Motor neuron (in vitro differentiated cells): Measurements from ENCODE around the gene NHSL1. TPM values are rescaled to one million over a fixed set of nuclear protein-coding genes. Genes with fewer than 3 reads are reported as not detected.

Source experiments
- ATAC-seq, 8 experiments: fragments of 200-7000 bp; cut with Tn5 transposase; replicated peaks in 6 of 8; 2 replicates each; pipeline ENCODE4 v1.8.0; 2021; ENCODE audit warnings: mild to moderate bottlenecking in 8 of 8, moderate library complexity in 8 of 8
- H3K27ac ChIP-seq, 2 donors: fragments of 250-450 bp; sonication (Bioruptor Pico); 2 replicates each; pipeline ENCODE4 v1.9.0; 2021; ENCODE audit warnings: antibody characterized with exemption in 2 of 2, mild to moderate bottlenecking in 2 of 2, moderate library complexity in 1 of 2
- H3K4me1 ChIP-seq, 2 donors: fragments of 250-450 bp; sonication (Bioruptor Pico); replicated peaks in 1 of 2; 2 replicates each; pipeline ENCODE4 v1.6.1; 2021; ENCODE audit warnings: antibody characterized with exemption in 2 of 2, mild to moderate bottlenecking in 2 of 2, moderate library complexity in 1 of 2
- H3K4me3 ChIP-seq, 5 donors: fragments of 250-450 bp; sonication (Bioruptor Pico); 2 replicates each; pipeline ENCODE4 v1.9.0; 2021; ENCODE audit warnings: antibody characterized with exemption in 5 of 5, mild to moderate bottlenecking in 5 of 5, moderate library complexity in 4 of 5
- WGBS, 10 experiments: fragments of 450-650 bp; shearing (Covaris generic); methylation state at CpG; one replicate each; pipeline ENCODE4 v1.0.0; 2022; 5-methylcytosine and 5-hydroxymethylcytosine counted together
- in situ Hi-C, 9 experiments: fragments of 400-800 bp; cut with MboI; loops; one replicate each; pipeline ENCODE4 v1.15.0; 2021; ENCODE audit warnings: low sequenced_read_pairs in 9 of 9, low pct_unique_long_range_greater_than_20kb in 2 of 9; ENCODE audit not compliant: unreplicated experiment in 9 of 9
- total RNA-seq, 8 experiments: library from RNA; unstranded; fragments of 300-600 nt; gene quantifications; 2 replicates each; pipeline versions ENCODE4 v1.2.3 to v1.2.4, GENCODE V29; 2022

Gene NHSL1
- total RNA-seq, 8 experiments from 2014 or later: 3.4 to 33.1 (median 18.5) TPM

- H3K4me3 ChIP-seq: no peak overlapping the region
- H3K27ac ChIP-seq: no peak overlapping the region
- H3K4me1 ChIP-seq: peaks cover 33 to 51% of the 10 kb centered on the region in 2 donors
- 81 to 100% (median 92%) methylated on average over 1 to 6 of the region's 6 CpGs for WGBS, 10 experiments
- ATAC-seq: no peak
- in situ Hi-C loops: no loop called here
Measured at GRCh38 chr6:138487102-138487604, 12.1 kb downstream of the NHSL1 start.

GRCh38 chr6:138486249-138487101, 12.8 kb downstream of the NHSL1 start:
- ATAC-seq: peak in 2 of 8 experiments; percentile 25 to 61
- H3K4me1 ChIP-seq: peaks cover 26 to 44% of the 10 kb centered on the region in 2 donors
- WGBS, 10 experiments: 75 to 100% (median 92%) methylated on average over 1 to 4 of the region's 4 CpGs; no CpG with 5 or more reads in 1 of the 10 experiments
- H3K4me3 ChIP-seq: no peak overlapping the region
- in situ Hi-C loops: no loop called here
- H3K27ac ChIP-seq: no peak overlapping the region

- Histone ChIP-seq H3K4me1 (peaks cover 25 to 37% of the 10 kb centered on the region in 2 donors), H3K27ac (no peak overlapping the region), H3K4me3 (no peak overlapping the region)
- WGBS, 10 experiments: 60 to 95% (median 81%) methylated on average over 2 to 12 of the region's 13 CpGs
- peak in 4 of 8 experiments; percentile 2 to 7 (median 4) for ATAC-seq
- in situ Hi-C loops: no loop called here
Measured at GRCh38 chr6:138485586-138486248, 13.6 kb downstream of the NHSL1 start.

GRCh38 chr6:138485005-138485545, 14.2 kb downstream of the NHSL1 start:
- ATAC-seq: peak in 5 of 8 experiments; percentile 79 to 87 (median 83)
- peak overlapping the region in 4 of 5 donors; percentile 1 to 28 (median 12) for H3K4me3 ChIP-seq
- H3K27ac ChIP-seq: no peak overlapping the region
- peaks cover 25 to 36% of the 10 kb centered on the region in 2 donors for H3K4me1 ChIP-seq
- in situ Hi-C loops: no loop called here
- 0 to 42% (median 9%) methylated on average over 1 to 11 of the region's 11 CpGs for WGBS, 10 experiments

GRCh38 chr6:138484018-138484731, 15.1 kb downstream of the NHSL1 start:
- ATAC-seq: peak in 3 of 8 experiments; percentile 37 to 82 (median 48)
- in situ Hi-C loops: no loop called here
- no peak overlapping the region for H3K27ac ChIP-seq

GRCh38 chr6:138482816-138483215, 16.5 kb downstream of the NHSL1 start:
- 67 to 100% (median 93%) methylated on average over 1 to 3 of the region's 3 CpGs for WGBS, 10 experiments
- Histone ChIP-seq H3K4me1 (peaks cover 25 to 36% of the 10 kb centered on the region in 2 donors), H3K27ac (no peak overlapping the region), H3K4me3 (no peak overlapping the region)
- no peak for ATAC-seq
- in situ Hi-C loops: no loop called here

More at GRCh38 chr6:138484018-138484731, 15.1 kb downstream of the NHSL1 start:
- WGBS, 10 experiments: 23 to 100% (median 71%) methylated on average over 1 to 3 of the region's 3 CpGs; no CpG with 5 or more reads in 1 of the 10 experiments
- Histone ChIP-seq H3K4me3 (no peak overlapping the region), H3K4me1 (peaks cover 25 to 36% of the 10 kb centered on the region in 2 donors)

GRCh38 chr6:138480279-138480949, 18.9 kb downstream of the NHSL1 start:
- H3K27ac ChIP-seq: no peak overlapping the region
- no peak for ATAC-seq
- H3K4me3 ChIP-seq: no peak overlapping the region
- 83 to 100% (median 98%) methylated on average over 2 to 6 of the region's 6 CpGs; no CpG with 5 or more reads in 1 of the 10 experiments for WGBS, 10 experiments
- in situ Hi-C loops: no loop called here
- H3K4me1 ChIP-seq: peaks cover 6 to 18% of the 10 kb centered on the region in 2 donors

- ATAC-seq: no peak
- H3K27ac ChIP-seq: no peak overlapping the region
Measured at GRCh38 chr6:138477913-138478539, 21.3 kb downstream of the NHSL1 start.

GRCh38 chr6:138476116-138476515, 23.2 kb downstream of the NHSL1 start:
- ATAC-seq: no peak
- in situ Hi-C loops: no loop called here
- Histone ChIP-seq H3K4me1 (no peaks in the 10 kb centered on the region), H3K27ac (no peak overlapping the region), H3K4me3 (no peak overlapping the region)

More at GRCh38 chr6:138477913-138478539, 21.3 kb downstream of the NHSL1 start:
- WGBS, 10 experiments: 60 to 100% (median 89%) methylated on average over 1 to 4 of the region's 4 CpGs
- Histone ChIP-seq H3K4me3 (no peak overlapping the region), H3K4me1 (no peaks in the 10 kb centered on the region)
- in situ Hi-C loops: no loop called here

GRCh38 chr6:138473144-138473543, 26.1 kb downstream of the NHSL1 start:
- no peak for ATAC-seq
- Histone ChIP-seq H3K4me1 (no peaks in the 10 kb centered on the region), H3K4me3 (no peak overlapping the region), H3K27ac (no peak overlapping the region)
- in situ Hi-C loops: no loop called here
- 83 to 100% (median 93%) methylated on average over 2 to 9 of the region's 9 CpGs for WGBS, 10 experiments

GRCh38 chr6:138468320-138469015, 30.8 kb downstream of the NHSL1 start:
- no peak overlapping the region for H3K27ac ChIP-seq
- in situ Hi-C loops: no loop called here
- no peak overlapping the region for H3K4me3 ChIP-seq
- 40 to 100% (median 82%) methylated on average over 1 to 4 of the region's 9 CpGs; no CpG with 5 or more reads in 4 of the 10 experiments for WGBS, 10 experiments
- ATAC-seq: peak in 2 of 8 experiments; percentile 16 to 70
- no peaks in the 10 kb centered on the region for H3K4me1 ChIP-seq
